Ovary (tissue), 9 donors: ENCODE results near the gene FAM83B. TPM values are rescaled to one million over a fixed set of nuclear protein-coding genes. Genes with fewer than 3 reads are reported as not detected.

ENCODE experiments used
- DNase-seq, 5 donors: peaks; one replicate each; pipeline ENCODE4 v3.0.0-alpha.2; 2019 to 2020
- H3K27ac ChIP-seq, 2 donors: fragments of 200-600 bp; one replicate each; pipeline versions ENCODE4 v1.5.1 to v1.8.0; 2019 to 2022
- H3K27me3 ChIP-seq: fragments of 200-600 bp; one replicate; pipeline ENCODE4 v1.8.0; 2022
- H3K36me3 ChIP-seq: fragments of 200-600 bp; sonication (generic); one replicate; pipeline ENCODE4 v1.5.1; 2019
- H3K4me1 ChIP-seq: one replicate; pipeline ENCODE4 v1.8.1; 2013; ENCODE audit warnings: mild to moderate bottlenecking, moderate library complexity; ENCODE audit not compliant: insufficient read depth
- H3K4me3 ChIP-seq: fragments of 200-600 bp; sonication (generic); one replicate; pipeline ENCODE4 v1.5.1; 2017
- H3K9me3 ChIP-seq, 2 donors: fragments of 200-600 bp in 1 of 2; sonication (generic) in 1 of 2; one replicate each; pipeline versions ENCODE4 v1.5.1 to v1.8.1; 2013 to 2019; ENCODE audit warnings: mild to moderate bottlenecking in 1 of 2, moderate library complexity in 1 of 2
- EP300 ChIP-seq: sonication (generic); formaldehyde crosslinking; IDR thresholded peaks from one replicate; pipeline ENCODE4 v1.6.1; 2017; ENCODE audit warnings: antibody characterized with exemption
- POLR2A ChIP-seq: fragments of 450-650 bp; IDR thresholded peaks from one replicate; pipeline ENCODE4 v1.6.1; 2017; ENCODE audit warnings: antibody characterized with exemption, mild to moderate bottlenecking, moderate library complexity
- WGBS, 3 donors: extraction: QIAGEN DNeasy Blood & Tissue Kit in 1 of 3; methylation state at CpG; one replicate each; pipeline versions ENCODE4 v1.1.5 to v1.1.7; 2013 to 2017; 5-methylcytosine and 5-hydroxymethylcytosine counted together
- intact Hi-C, 4 donors: fragments of 100-400 bp; cut with DNase I; formaldehyde crosslinking; loops; one replicate each; pipeline versions ENCODE4 v1.11.0 to v1.15.1; 2022 to 2023
- polyA plus RNA-seq, 2 donors: library from polyadenylated mRNA; stranded (reverse); fragments of 200-250 nt in 1 of 2; fragments of 350-450 nt in 1 of 2; fragmentation: Illumina TruSeq in 1 of 2; extraction: RNeasy Lipid Tissue Mini Kit (QIAGEN cat#74804) in 1 of 2; gene quantifications; one replicate each; pipeline ENCODE4 v1.2.3, GENCODE V29; 2013 to 2014
- total RNA-seq, 7 donors: library from RNA; depleted of rRNA in 2 of 7; stranded (reverse); fragments of >200 nt in 2 of 7; fragmentation: NEBNext Ultra II Directional in 3 of 7; extraction: Animal tissue kit (Norgen Biotek cat#: 25700) in 3 of 7; gene quantifications; one replicate each; pipeline versions ENCODE4 v1.1.0 to v1.2.4, GENCODE V29; 2016 to 2023
- TF ChIP-seq, protein P1 (sequence below), 3 donors: fragments of 450-650 bp in 2 of 3; fragments of 200-600 bp in 1 of 3; IDR thresholded peaks; one replicate each; pipeline versions ENCODE4 v1.5.1 to v1.8.0; 2016 to 2022; ENCODE audit warnings: antibody characterized with exemption in 3 of 3, mild to moderate bottlenecking in 1 of 3
- donor health status: DM: no; HTN: no; CAD: no; lungs with moderate emphysema.
- donor health status: DM: no; HTN: no; CAD: no.
- donor health status: Bipolar disorder and iron deficiency.
- donor health status: DM: yes; HTN: yes; CAD: no.
- donor health status: DM: no; HTN: no; CAD: no.
- donor health status: DM: yes; HTN: yes; CAD: no.

FAM83B gene
- total and polyA plus RNA-seq, 9 donors, result 0.10 to 4.3 (median 0.46) TPM; not detected in 4

DNA sequence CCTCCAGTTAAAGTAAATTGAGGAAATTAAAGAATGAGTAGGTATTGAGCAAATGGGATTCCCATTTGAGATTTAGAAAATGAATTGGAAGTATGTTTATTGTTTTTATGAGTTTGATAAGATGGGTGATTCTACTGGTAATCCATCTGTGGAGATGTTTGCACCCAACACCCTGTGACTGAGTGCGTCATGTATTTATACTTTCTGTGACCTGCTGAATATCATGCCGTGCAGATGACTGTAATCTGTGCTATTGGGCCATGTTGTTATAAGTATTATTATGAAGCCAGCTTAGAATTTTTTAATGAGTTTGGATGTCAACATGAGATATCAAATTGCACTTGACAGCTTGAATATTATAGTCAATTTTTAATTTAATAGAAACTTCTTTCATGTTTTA is 17.7 kb downstream of the FAM83B start:
- H3K4me1 ChIP-seq, result no peaks in the 10 kb centered on the region
- DNase-seq, result no peak
- no peak overlapping the region for H3K4me3 ChIP-seq
- H3K27ac ChIP-seq, result no peak overlapping the region
- 84 to 91% (median 86%) methylated on average over 2 of the region's 2 CpGs for WGBS, 3 donors
- H3K27me3 ChIP-seq, result no peaks in the 10 kb centered on the region
- intact Hi-C loops, result no loop called here
- TF ChIP-seq POLR2A, result no peak
- no peak for TF ChIP-seq EP300
- TF ChIP-seq, protein P1, sequence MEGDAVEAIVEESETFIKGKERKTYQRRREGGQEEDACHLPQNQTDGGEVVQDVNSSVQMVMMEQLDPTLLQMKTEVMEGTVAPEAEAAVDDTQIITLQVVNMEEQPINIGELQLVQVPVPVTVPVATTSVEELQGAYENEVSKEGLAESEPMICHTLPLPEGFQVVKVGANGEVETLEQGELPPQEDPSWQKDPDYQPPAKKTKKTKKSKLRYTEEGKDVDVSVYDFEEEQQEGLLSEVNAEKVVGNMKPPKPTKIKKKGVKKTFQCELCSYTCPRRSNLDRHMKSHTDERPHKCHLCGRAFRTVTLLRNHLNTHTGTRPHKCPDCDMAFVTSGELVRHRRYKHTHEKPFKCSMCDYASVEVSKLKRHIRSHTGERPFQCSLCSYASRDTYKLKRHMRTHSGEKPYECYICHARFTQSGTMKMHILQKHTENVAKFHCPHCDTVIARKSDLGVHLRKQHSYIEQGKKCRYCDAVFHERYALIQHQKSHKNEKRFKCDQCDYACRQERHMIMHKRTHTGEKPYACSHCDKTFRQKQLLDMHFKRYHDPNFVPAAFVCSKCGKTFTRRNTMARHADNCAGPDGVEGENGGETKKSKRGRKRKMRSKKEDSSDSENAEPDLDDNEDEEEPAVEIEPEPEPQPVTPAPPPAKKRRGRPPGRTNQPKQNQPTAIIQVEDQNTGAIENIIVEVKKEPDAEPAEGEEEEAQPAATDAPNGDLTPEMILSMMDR (IDR thresholded peaks at IDR 0.05), result no peak
- no peaks in the 10 kb centered on the region for H3K9me3 ChIP-seq
- no peaks in the 10 kb centered on the region for H3K36me3 ChIP-seq

DNA sequence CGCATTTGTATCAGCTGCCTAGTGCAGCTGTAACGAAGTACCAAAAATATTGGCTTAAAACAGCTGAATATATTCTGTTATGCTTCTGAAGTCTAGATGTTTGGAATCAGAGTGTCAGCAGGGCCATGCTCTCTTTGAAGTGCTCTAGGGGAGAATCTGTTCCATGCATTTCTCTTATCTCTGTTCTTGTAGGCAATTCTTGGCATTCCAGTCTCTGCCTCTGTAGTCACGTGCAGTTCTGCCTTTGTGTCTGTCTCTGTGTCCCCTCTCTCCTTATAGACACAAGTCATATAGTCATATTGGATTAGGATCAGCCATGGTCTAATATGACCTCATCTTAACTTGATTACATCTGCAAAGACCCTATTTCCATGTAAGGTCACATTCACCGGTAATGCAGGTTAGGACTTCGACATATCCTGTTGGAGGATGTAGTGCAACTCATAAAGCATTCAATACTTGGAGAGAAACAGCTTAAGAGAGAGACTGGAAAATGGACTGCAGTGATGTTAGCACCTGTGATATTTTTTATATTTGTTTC is 18.6 kb downstream of the FAM83B start:
- Histone ChIP-seq H3K27ac (no peak overlapping the region), H3K36me3 (no peaks in the 10 kb centered on the region), H3K9me3 (no peaks in the 10 kb centered on the region), H3K27me3 (no peaks in the 10 kb centered on the region), H3K4me3 (no peak overlapping the region), H3K4me1 (no peaks in the 10 kb centered on the region)
- DNase-seq, result no peak
- intact Hi-C loops, result no loop called here
- WGBS, 3 donors, result 58 to 65% (median 63%) methylated on average over 5 of the region's 5 CpGs
- no peak for TF ChIP-seq POLR2A
- no peak for TF ChIP-seq EP300
- TF ChIP-seq, protein P1 (IDR thresholded peaks at IDR 0.05), result no peak

DNA sequence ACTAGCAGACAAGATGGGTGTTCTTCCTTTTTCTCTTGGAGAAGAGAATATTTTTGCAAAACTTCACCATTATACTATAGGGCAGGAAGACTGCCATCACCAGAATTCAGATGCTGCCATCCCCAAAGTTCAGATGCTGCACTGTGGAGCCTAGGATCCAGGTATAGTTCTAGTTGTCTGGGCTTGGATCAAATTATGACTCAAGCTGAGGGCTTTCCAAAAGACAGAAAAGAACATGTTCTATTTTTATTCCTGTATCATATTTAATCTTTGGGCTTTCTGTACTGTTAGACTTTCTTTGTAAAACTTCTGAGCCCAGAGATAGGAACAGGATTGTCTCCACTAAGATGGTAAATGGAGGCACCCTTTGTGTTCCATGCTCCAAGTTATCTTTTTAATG is 22.0 kb downstream of the FAM83B start:
- no peaks in the 10 kb centered on the region for H3K9me3 ChIP-seq
- no peak for DNase-seq
- H3K36me3 ChIP-seq, result no peaks in the 10 kb centered on the region
- intact Hi-C loops, result loop anchor here in 1 of 4 donors (2.0 kb wide), 1 partner anchor 46 kb away; no protein-coding TSS in a partner anchor
- TF ChIP-seq EP300 (no peak), POLR2A (no peak)
- TF ChIP-seq, protein P1 (IDR thresholded peaks at IDR 0.05), result no peak
- H3K27ac ChIP-seq, result no peak overlapping the region
- H3K4me3 ChIP-seq, result no peak overlapping the region
- no peaks in the 10 kb centered on the region for H3K4me1 ChIP-seq
- no peaks in the 10 kb centered on the region for H3K27me3 ChIP-seq

GRCh38 chr6:54873599-54873998 is 27.0 kb downstream of the FAM83B start:
- no peaks in the 10 kb centered on the region for H3K9me3 ChIP-seq
- H3K4me1 ChIP-seq, result no peaks in the 10 kb centered on the region
- DNase-seq, result no peak
- intact Hi-C loops, result no loop called here
- no peaks in the 10 kb centered on the region for H3K27me3 ChIP-seq
- TF ChIP-seq POLR2A, result no peak
- TF ChIP-seq, protein P1 (IDR thresholded peaks at IDR 0.05), result no peak
- TF ChIP-seq EP300, result no peak
- no peak overlapping the region for H3K27ac ChIP-seq
- no peak overlapping the region for H3K4me3 ChIP-seq
- WGBS, 3 donors, result 52 to 63% (median 56%) methylated on average over 1 of the region's 1 CpG
- no peaks in the 10 kb centered on the region for H3K36me3 ChIP-seq
